K562 (cell line): Measurements from ENCODE around the gene AMOTL1. TPM values are rescaled to one million over a fixed set of nuclear protein-coding genes. Genes with fewer than 3 reads are reported as not detected.
A peak's percentile ranks its signal among the peaks of the same experiment; 100 is the strongest.

Experiments used
- ATAC-seq: fragments of 200-7000 bp; cut with Tn5 transposase; 3 replicates; pipeline ENCODE4 v1.9.1; 2020; ENCODE audit warnings: moderate library complexity
- BruUV-seq: library from RNA; stranded (reverse); fragments of 400-500 nt; replicated peaks from 2 replicates; lab custom pipeline; 2021; lab: Mats Ljungman, UMichigan
- CTCF ChIA-PET: fragments of 300-600 bp; formaldehyde crosslinking; extraction: SDS; loops from one replicate; lab custom pipeline; 2021; ENCODE audit warnings: low intra/inter-chr PET ratio; lab: Yijun Ruan, JAX
- POLR2A ChIA-PET: fragments of 300-600, 350-650 bp; sonication (Branson Sonifier 250); formaldehyde crosslinking; extraction: SDS; loops from one replicate; lab custom pipeline; 2021; ENCODE audit warnings: antibody characterized with exemption, inconsistent platforms; lab: Yijun Ruan, JAX
- DNase-seq, 4 experiments: peaks; one replicate each; pipeline versions ENCODE4 v3.0.0 to v3.0.0-alpha.2; 2011 to 2018; ENCODE audit warnings: low spot score in 3 of 4, mixed read lengths in 3 of 4; ENCODE audit errors: extremely low read depth in 1 of 4
- FAIRE-seq: peaks from 2 replicates; lab custom pipeline; 2011; peaks lifted over from hg19 to GRCh38; lab: Jason Lieb, UNC
- H2AFZ ChIP-seq: 2 replicates; pipeline ENCODE4 v1.6.0; 2011; ENCODE audit warnings: low read depth, low read length, control low read depth, inconsistent platforms
- H3K27ac ChIP-seq: fragments of 200-600 bp; 3 replicates; pipeline ENCODE4 v1.8.0; 2011; ENCODE audit warnings: low read depth, mild to moderate bottlenecking, control low read depth, inconsistent platforms, low read length, moderate library complexity, mixed read lengths; ENCODE audit errors: extremely low read depth
- H3K27me3 ChIP-seq, 2 experiments: fragments of 300-600 bp in 1 of 2; 2 replicates in 1 of 2; 3 replicates in 1 of 2; pipeline versions ENCODE4 v1.6.0 to v1.8.0; 2011; ENCODE audit warnings: inconsistent platforms in 2 of 2, low read length in 2 of 2, mild to moderate bottlenecking in 1 of 2, mixed read lengths in 1 of 2, moderate library complexity in 1 of 2; ENCODE audit not compliant: control insufficient read depth in 2 of 2, insufficient read depth in 2 of 2
- H3K36me3 ChIP-seq: fragments of 300-600 bp; 3 replicates; pipeline ENCODE4 v1.8.0; 2011; ENCODE audit warnings: mild to moderate bottlenecking, low read length, inconsistent platforms; ENCODE audit not compliant: control insufficient read depth, insufficient read depth
- H3K4me1 ChIP-seq, 2 experiments: fragments of 200-600 bp in 1 of 2; replicated peaks in 1 of 2; 2 replicates in 1 of 2; 3 replicates in 1 of 2; pipeline versions ENCODE4 v1.5.1 to v1.8.0; 2011; ENCODE audit warnings: inconsistent platforms in 2 of 2, low read length in 2 of 2, mild to moderate bottlenecking in 1 of 2, mixed read lengths in 1 of 2, moderate library complexity in 1 of 2; ENCODE audit not compliant: control insufficient read depth in 2 of 2, insufficient read depth in 2 of 2
- H3K4me2 ChIP-seq: 2 replicates; pipeline ENCODE4 v1.6.1; 2011; ENCODE audit warnings: low read length, control low read depth, inconsistent platforms, mixed read lengths; ENCODE audit not compliant: insufficient read depth
- H3K4me3 ChIP-seq: fragments of 200-600 bp; sonication (generic), shearing (Covaris generic); 2 replicates; pipeline ENCODE4 v1.5.1; 2016; ENCODE audit warnings: control low read depth, inconsistent platforms
- H3K79me2 ChIP-seq: fragments of 200-600 bp; 3 replicates; pipeline ENCODE4 v1.8.0; 2011; ENCODE audit warnings: low read length, inconsistent platforms; ENCODE audit not compliant: control insufficient read depth, insufficient read depth
- H3K9ac ChIP-seq, 2 experiments: 2 replicates each; pipeline versions ENCODE4 v1.6.0 to v1.6.1; 2011; ENCODE audit warnings: low read depth in 2 of 2, low read length in 2 of 2, control low read depth in 1 of 2, inconsistent platforms in 1 of 2, mild to moderate bottlenecking in 1 of 2, mixed read lengths in 1 of 2; ENCODE audit not compliant: insufficient read depth in 1 of 2
- H3K9me1 ChIP-seq: one replicate; pipeline ENCODE4 v1.6.0; 2011; ENCODE audit warnings: inconsistent platforms, mild to moderate bottlenecking, low read length, moderate library complexity; ENCODE audit not compliant: control insufficient read depth, insufficient read depth
- H3K9me3 ChIP-seq: replicated peaks from 2 replicates; pipeline ENCODE4 v1.5.1; 2011; ENCODE audit warnings: low read depth, low read length, inconsistent platforms; ENCODE audit not compliant: control insufficient read depth, insufficient read depth
- H4K20me1 ChIP-seq: replicated peaks from 2 replicates; pipeline ENCODE4 v1.6.1; 2011; ENCODE audit warnings: low read length, inconsistent platforms, mixed read lengths; ENCODE audit not compliant: control insufficient read depth, insufficient read depth
- CBFA2T3 ChIP-seq: fragments of 450-650 bp; IDR thresholded peaks from 2 replicates; pipeline ENCODE4 v1.6.1; 2017
- CXXC5 ChIP-seq: fragments of 250-450 bp; sonication (Bioruptor Pico); IDR thresholded peaks from 2 replicates; pipeline ENCODE4 v1.8.0; 2022; ENCODE audit warnings: inconsistent platforms, mild to moderate bottlenecking, moderate library complexity
- FOXA3 ChIP-seq, 2 experiments: fragments of 450-650 bp in 1 of 2; sonication (generic) in 1 of 2; formaldehyde crosslinking; IDR thresholded peaks in 1 of 2; conservative IDR thresholded peaks in 1 of 2; 2 replicates each; pipeline versions ENCODE4 v1.4.0 to v1.8.0; 2020 to 2022; ENCODE audit warnings: mild to moderate bottlenecking in 2 of 2, missing genetic modification reagents in 1 of 2
- HMG20A ChIP-seq: fragments of 450-650 bp; formaldehyde crosslinking; conservative IDR thresholded peaks from 2 replicates; pipeline ENCODE4 v1.4.0; 2020; ENCODE audit warnings: mild to moderate bottlenecking, mixed read lengths
- IRF2 ChIP-seq: sonication (generic); formaldehyde crosslinking; IDR thresholded peaks from 2 replicates; pipeline ENCODE4 v1.8.1; 2022; ENCODE audit warnings: mild to moderate bottlenecking, missing genetic modification reagents
- JUND ChIP-seq, 2 experiments: IDR thresholded peaks; 2 replicates in 1 of 2; 3 replicates in 1 of 2; pipeline ENCODE4 v1.6.1; 2011; ENCODE audit warnings: borderline replicate concordance in 2 of 2, low read depth in 2 of 2, low read length in 2 of 2, improper control_type of control experiment in 1 of 2, missing biosample characterization in 1 of 2, missing genetic modification characterization in 1 of 2, missing genetic modification reagents in 1 of 2
- NFATC3 ChIP-seq: fragments of 450-650 bp; IDR thresholded peaks from 2 replicates; pipeline ENCODE4 v1.6.1; 2017; ENCODE audit warnings: mild to moderate bottlenecking
- NFIC ChIP-seq: fragments of 450-650 bp; IDR thresholded peaks from 2 replicates; pipeline ENCODE4 v1.6.1; 2017; ENCODE audit warnings: mild to moderate bottlenecking, inconsistent platforms
- PCBP1 ChIP-seq: fragments of 200-400 bp; formaldehyde crosslinking; IDR thresholded peaks from 2 replicates; pipeline ENCODE4 v1.6.1; 2018; ENCODE audit warnings: mild to moderate bottlenecking, low read depth, low read length; ENCODE audit not compliant: poor library complexity, severe bottlenecking
- PURB ChIP-seq: sonication (generic); formaldehyde crosslinking; IDR thresholded peaks from 2 replicates; pipeline ENCODE4 v1.9.0; 2021; ENCODE audit warnings: low read depth, mild to moderate bottlenecking, missing genetic modification reagents
- SMAD2 ChIP-seq: fragments of 150-350 bp; IDR thresholded peaks from 2 replicates; pipeline ENCODE4 v1.6.1; 2014; ENCODE audit warnings: low read depth, mild to moderate bottlenecking, low read length
- ZNF263 ChIP-seq: sonication (generic); formaldehyde crosslinking; IDR thresholded peaks from 2 replicates; pipeline ENCODE4 v1.8.0; 2022; ENCODE audit warnings: mild to moderate bottlenecking, missing genetic modification reagents, borderline replicate concordance
- ZZZ3 ChIP-seq: fragments of 450-650 bp; IDR thresholded peaks from 2 replicates; pipeline ENCODE4 v1.6.1; 2016; ENCODE audit warnings: antibody characterized with exemption, mild to moderate bottlenecking, moderate library complexity
- WGBS: fragments of 100-300 bp; shearing (Covaris generic); methylation state at CpG from one replicate; pipeline ENCODE4 v1.1.6; 2016; ENCODE audit warnings: low coverage, mixed read lengths; ENCODE audit not compliant: insufficient coverage; ENCODE audit errors: missing lambda C conversion rate; 5-methylcytosine and 5-hydroxymethylcytosine counted together
- in situ Hi-C: fragments of 300-500 bp; cut with MboI; formaldehyde crosslinking; loops from 4 replicates; pipeline ENCODE4 v1.15.0; 2018; ENCODE audit warnings: inconsistent platforms, mixed read lengths
- intact Hi-C: fragments of 100-400 bp; cut with micrococcal nuclease; formaldehyde crosslinking; loops from 2 replicates; pipeline ENCODE4 v1.14.2; 2022
- polyA plus RNA-seq, 8 experiments: library from polyadenylated mRNA; depleted of rRNA in 4 of 8; stranded (reverse) in 5 of 8; unstranded in 3 of 8; fragments of >200 nt; fragmentation: Nextera tagmentation in 2 of 8; fragmentation: Illumina TruSeq in 1 of 8; extraction: Ambion mirVana in 2 of 8; extraction: Trizol in 1 of 8; gene quantifications; 2 replicates each; pipeline versions ENCODE4 v1.2.1 to v1.2.3, GENCODE V29; 2011 to 2014; ENCODE audit warnings: inconsistent platforms in 1 of 8, missing spikeins in 1 of 8
- total RNA-seq, 7 experiments: library from RNA; depleted of rRNA in 6 of 7; stranded (reverse); fragments of >200 nt in 6 of 7; fragmentation: Illumina TruSeq in 2 of 7; extraction: Trizol in 2 of 7; gene quantifications; 2 replicates each; pipeline versions ENCODE4 v1.2.1 to v1.2.3, GENCODE V29; 2011 to 2021; ENCODE audit warnings: low replicate concordance in 1 of 7
- TF ChIP-seq, protein P1 (sequence below): fragments of 450-650 bp; formaldehyde crosslinking; IDR thresholded peaks from 2 replicates; pipeline ENCODE4 v1.4.0; 2022; ENCODE audit warnings: missing genetic modification characterization
- TF ChIP-seq, protein P2 (sequence below): fragments of 450-650 bp; IDR thresholded peaks from 2 replicates; pipeline ENCODE4 v1.6.1; 2016; ENCODE audit warnings: antibody characterized with exemption
- TF ChIP-seq, protein P3 (sequence below): sonication (generic); formaldehyde crosslinking; IDR thresholded peaks from 2 replicates; pipeline ENCODE4 v1.8.1; 2023; ENCODE audit warnings: mild to moderate bottlenecking, missing genetic modification reagents

The AMOTL1 gene
- total and polyA plus RNA-seq, 9 of the 15 experiments (the other 6 are each of a cell fraction or from before 2014, with no cell fraction given): 4.0 to 35.4 (median 14.0) TPM

DNA sequence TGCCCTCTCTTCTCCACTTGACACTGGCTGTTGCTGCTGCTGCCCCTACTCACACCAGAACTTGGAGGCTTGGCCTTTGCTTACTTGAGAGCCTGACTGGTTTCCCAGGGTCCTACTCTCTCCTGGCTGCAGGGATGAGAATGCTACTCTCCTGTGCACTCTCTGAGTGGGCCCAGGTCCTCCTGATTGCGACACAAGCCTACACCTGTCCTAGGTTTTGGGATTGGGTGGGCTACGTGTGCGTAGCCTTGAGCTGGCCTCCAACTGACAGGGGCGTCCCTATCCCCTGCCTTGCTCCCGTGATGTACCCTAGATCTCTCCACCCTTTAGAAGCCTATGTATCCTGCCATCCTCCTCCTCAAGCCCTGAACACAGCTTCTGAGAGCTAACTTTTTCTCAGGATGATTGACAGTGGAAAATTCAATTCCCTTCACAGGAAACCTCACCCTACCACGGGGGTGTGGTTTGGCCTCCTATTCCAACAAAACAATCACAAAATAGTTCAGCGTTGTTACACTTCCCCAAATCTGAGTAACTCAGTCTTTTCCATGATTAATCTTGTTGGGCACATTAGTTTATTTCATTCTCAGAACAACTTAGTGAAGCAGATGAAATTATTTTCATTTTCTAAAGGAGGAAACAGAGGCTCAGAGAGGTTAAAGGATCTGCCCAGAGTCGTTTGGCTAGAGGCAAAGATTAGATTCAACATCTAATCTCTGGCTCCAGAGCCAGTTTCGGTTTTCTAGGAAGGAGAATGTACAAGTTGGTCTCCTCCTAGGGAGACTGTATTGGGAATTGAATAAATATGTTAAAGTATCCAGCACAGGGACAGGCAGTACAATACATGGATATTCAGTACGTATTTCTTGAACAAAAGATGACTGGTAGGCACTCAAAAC lies 17.6 kb upstream of the AMOTL1 start:
- no peak overlapping the region; the same call in 1 of the 2 replicates for H3K4me2 ChIP-seq
- no peaks in the 10 kb centered on the region for H4K20me1 ChIP-seq
- POLR2A ChIA-PET: no interaction called here
- H3K9ac ChIP-seq: no peak overlapping the region; a peak in 1 of 4 replicates
- peak overlapping the region; percentile 19; the same call in 1 of the 2 replicates for H2AFZ ChIP-seq
- no TSS peak for BruUV-seq
- in situ Hi-C loops (no loop called here), intact Hi-C loops (no loop called here)
- H3K27me3 ChIP-seq: no peaks in the 10 kb centered on the region
- ATAC-seq (peak; percentile 31), DNase-seq (peak in 1 of 4 experiments; percentile 45), FAIRE-seq (no peak)
- H3K9me1 ChIP-seq: no peaks in the 10 kb centered on the region
- CTCF ChIA-PET: no interaction called here
- H3K9me3 ChIP-seq: no peaks in the 10 kb centered on the region
- H3K27ac ChIP-seq: no peak overlapping the region
- 20% methylated on average over 10 of the region's 10 CpGs for WGBS
- no peaks in the 10 kb centered on the region for H3K79me2 ChIP-seq
- H3K36me3 ChIP-seq: no peaks in the 10 kb centered on the region
- peaks cover 3 to 35% of the 10 kb centered on the region in 2 experiments; a peak in 4 of 5 replicates for H3K4me1 ChIP-seq
- no peak overlapping the region for H3K4me3 ChIP-seq
- TF ChIP-seq JUND (IDR thresholded peaks at IDR 0.05; ENCODE audit: borderline replicate concordance, low read depth, low read length) (no peak), JUND (tag; IDR thresholded peaks at IDR 0.05; ENCODE audit: borderline replicate concordance, low read depth, low read length) (peak; percentile 30; the same call in 1 of the 3 replicates), SMAD2 (no peak), ZZZ3 (no peak), HMG20A (CRISPR knock-in tag) (no peak), NFIC (no peak), IRF2 (CRISPR knock-in tag) (no peak), PURB (CRISPR knock-in tag) (no peak), ZNF263 (no peak), CBFA2T3 (peak; percentile 13; the same call in 1 of the 2 replicates), PCBP1 (no peak), FOXA3 (CRISPR knock-in tag; conservative IDR thresholded peaks at IDR 0.05 in 1 of 2, IDR thresholded peaks at IDR 0.05 in 1 of 2) (no peak; a peak in 1 of 4 replicates), CXXC5 (peak; percentile 32; the same call in 1 of the 2 replicates), NFATC3 (no peak)
- TF ChIP-seq, protein P1, sequence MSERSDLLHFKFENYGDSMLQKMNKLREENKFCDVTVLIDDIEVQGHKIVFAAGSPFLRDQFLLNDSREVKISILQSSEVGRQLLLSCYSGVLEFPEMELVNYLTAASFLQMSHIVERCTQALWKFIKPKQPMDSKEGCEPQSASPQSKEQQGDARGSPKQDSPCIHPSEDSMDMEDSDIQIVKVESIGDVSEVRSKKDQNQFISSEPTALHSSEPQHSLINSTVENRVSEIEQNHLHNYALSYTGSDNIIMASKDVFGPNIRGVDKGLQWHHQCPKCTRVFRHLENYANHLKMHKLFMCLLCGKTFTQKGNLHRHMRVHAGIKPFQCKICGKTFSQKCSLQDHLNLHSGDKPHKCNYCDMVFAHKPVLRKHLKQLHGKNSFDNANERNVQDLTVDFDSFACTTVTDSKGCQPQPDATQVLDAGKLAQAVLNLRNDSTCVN (CRISPR knock-in tag): no peak
- TF ChIP-seq, protein P2, sequence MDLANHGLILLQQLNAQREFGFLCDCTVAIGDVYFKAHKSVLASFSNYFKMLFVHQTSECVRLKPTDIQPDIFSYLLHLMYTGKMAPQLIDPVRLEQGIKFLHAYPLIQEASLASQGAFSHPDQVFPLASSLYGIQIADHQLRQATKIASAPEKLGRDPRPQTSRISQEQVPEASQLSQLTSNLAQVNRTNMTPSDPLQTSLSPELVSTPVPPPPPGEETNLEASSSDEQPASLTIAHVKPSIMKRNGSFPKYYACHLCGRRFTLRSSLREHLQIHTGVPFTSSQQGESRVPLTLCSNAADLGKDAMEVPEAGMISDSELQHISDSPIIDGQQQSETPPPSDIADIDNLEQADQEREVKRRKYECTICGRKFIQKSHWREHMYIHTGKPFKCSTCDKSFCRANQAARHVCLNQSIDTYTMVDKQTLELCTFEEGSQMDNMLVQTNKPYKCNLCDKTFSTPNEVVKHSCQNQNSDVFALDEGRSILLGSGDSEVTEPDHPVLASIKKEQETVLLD: no peak
- TF ChIP-seq, protein P3, sequence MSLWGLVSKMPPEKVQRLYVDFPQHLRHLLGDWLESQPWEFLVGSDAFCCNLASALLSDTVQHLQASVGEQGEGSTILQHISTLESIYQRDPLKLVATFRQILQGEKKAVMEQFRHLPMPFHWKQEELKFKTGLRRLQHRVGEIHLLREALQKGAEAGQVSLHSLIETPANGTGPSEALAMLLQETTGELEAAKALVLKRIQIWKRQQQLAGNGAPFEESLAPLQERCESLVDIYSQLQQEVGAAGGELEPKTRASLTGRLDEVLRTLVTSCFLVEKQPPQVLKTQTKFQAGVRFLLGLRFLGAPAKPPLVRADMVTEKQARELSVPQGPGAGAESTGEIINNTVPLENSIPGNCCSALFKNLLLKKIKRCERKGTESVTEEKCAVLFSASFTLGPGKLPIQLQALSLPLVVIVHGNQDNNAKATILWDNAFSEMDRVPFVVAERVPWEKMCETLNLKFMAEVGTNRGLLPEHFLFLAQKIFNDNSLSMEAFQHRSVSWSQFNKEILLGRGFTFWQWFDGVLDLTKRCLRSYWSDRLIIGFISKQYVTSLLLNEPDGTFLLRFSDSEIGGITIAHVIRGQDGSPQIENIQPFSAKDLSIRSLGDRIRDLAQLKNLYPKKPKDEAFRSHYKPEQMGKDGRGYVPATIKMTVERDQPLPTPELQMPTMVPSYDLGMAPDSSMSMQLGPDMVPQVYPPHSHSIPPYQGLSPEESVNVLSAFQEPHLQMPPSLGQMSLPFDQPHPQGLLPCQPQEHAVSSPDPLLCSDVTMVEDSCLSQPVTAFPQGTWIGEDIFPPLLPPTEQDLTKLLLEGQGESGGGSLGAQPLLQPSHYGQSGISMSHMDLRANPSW (CRISPR knock-in tag): no peak
